ENCODE results near the gene ALX3. TPM values are rescaled to one million over a fixed set of nuclear protein-coding genes. Genes with fewer than 3 reads are reported as not detected.

ALX3 gene
- total and polyA plus RNA-seq, 2 of the 8 experiments (the other 6 are each of a cell fraction or from before 2014, with no cell fraction given), result 0.20 TPM; not detected in 1

- Histone ChIP-seq H3K18ac (ENCODE audit: extremely low read depth, low read length) (no peak overlapping the region), H3K4me2 (ENCODE audit: insufficient read depth in 1 of 2, low read depth in 2 of 2, low read length in 2 of 2) (no peak overlapping the region), H2BK120ac (replicated peaks; ENCODE audit: low read depth, low read length) (no peak overlapping the region), H3K4me3 (ENCODE audit: extremely low read depth in 1 of 4, insufficient read depth in 2 of 4, low read depth in 3 of 4, low read length in 4 of 4) (no peak overlapping the region), H3K4me1 (replicated peaks in 1 of 4; ENCODE audit: control insufficient read depth in 3 of 4, insufficient read depth in 4 of 4, low read length in 3 of 4) (peaks cover 0 to 9% (median 3%) of the 10 kb centered on the region in 4 experiments; a peak in 3 of 7 replicates), H3K56ac (replicated peaks; ENCODE audit: insufficient read length, low read depth, low read length) (no peak overlapping the region), H4K91ac (replicated peaks; ENCODE audit: insufficient read length, low read length) (no peak overlapping the region), H3K27ac (ENCODE audit: low read depth, low read length) (no peak overlapping the region), H4K5ac (ENCODE audit: insufficient read length, low read depth, low read length) (no peak overlapping the region), H4K20me1 (replicated peaks in 1 of 2; ENCODE audit: control insufficient read depth in 1 of 2, insufficient read depth in 2 of 2, low read length in 2 of 2) (no peaks in the 10 kb centered on the region), H3K9ac (replicated peaks in 1 of 4; ENCODE audit: extremely low read depth in 1 of 4, low read depth in 3 of 4, low read length in 3 of 4) (no peak overlapping the region), H3K36me3 (ENCODE audit: control insufficient read depth in 2 of 4, insufficient read depth in 4 of 4, low read length in 3 of 4) (no peaks in the 10 kb centered on the region), H2BK5ac (ENCODE audit: low read depth, low read length) (no peak overlapping the region), H3K79me1 (ENCODE audit: low read depth, low read length) (no peaks in the 10 kb centered on the region), H2BK20ac (ENCODE audit: low read length) (no peak overlapping the region), H4K8ac (ENCODE audit: extremely low read depth, insufficient read depth, low read length) (no peak overlapping the region), H2AK5ac (ENCODE audit: low read depth, low read length) (no peak overlapping the region), H3K79me2 (ENCODE audit: control insufficient read depth in 1 of 2, insufficient read depth in 2 of 2, low read length in 2 of 2) (no peaks in the 10 kb centered on the region), H2BK12ac (ENCODE audit: low read depth, low read length) (no peak overlapping the region), H2BK15ac (ENCODE audit: low read length) (no peak overlapping the region), H3K4ac (replicated peaks; ENCODE audit: insufficient read length, low read depth, low read length) (no peak overlapping the region), H3K9me3 (ENCODE audit: insufficient read depth in 2 of 2, low read depth in 1 of 2, low read length in 1 of 2) (no peaks in the 10 kb centered on the region), H2AFZ (ENCODE audit: low read length) (no peak overlapping the region), H3K23ac (ENCODE audit: insufficient read length) (no peak overlapping the region), H3K14ac (ENCODE audit: insufficient read length) (no peak overlapping the region), H3K23me2 (ENCODE audit: low read depth, low read length) (no peaks in the 10 kb centered on the region), H3K27me3 (replicated peaks in 1 of 4; ENCODE audit: control insufficient read depth in 3 of 4, extremely low read depth in 1 of 4, insufficient read depth in 3 of 4, low read length in 3 of 4) (peaks cover 7 to 22% (median 14%) of the 10 kb centered on the region in 4 experiments)
- no peak for DNase-seq (ENCODE audit: low read depth in 1 of 2, low spot score in 2 of 2)
- FAIRE-seq, result no peak
- ChIA-PET CTCF (ENCODE audit: partially characterized antibody) (interaction anchor here (0.6 to 52.4 kb wide), 11 partner anchors 9 to 404 kb away, joined by 3 to 1450 read pairs (median 5); partner anchors contain the start of genes ALX3, STRIP1 and UBL4B), POLR2A (ENCODE audit: partially characterized antibody) (interaction anchor here (0.7 to 2.6 kb wide), 6 partner anchors 10 to 55 kb away, joined by 3 to 10 read pairs (median 3); partner anchors contain the start of gene UBL4B)
- 88% methylated on average over 2 of the region's 2 CpGs; no CpG with 5 or more reads in 1 of the 2 experiments for WGBS, 2 experiments (ENCODE audit: extremely low coverage in 1 of 2, insufficient coverage in 1 of 2, insufficient read length in 1 of 2, insufficient replicate concordance in 2 of 2, low coverage in 1 of 2, low lambda C conversion rate in 2 of 2, missing lambda C conversion rate in 1 of 2)
- TF ChIP-seq TBP (IDR thresholded peaks at IDR 0.05; ENCODE audit: low read depth, low read length), result no peak
- TF ChIP-seq CREB1 (IDR thresholded peaks at IDR 0.05), result no peak
- no peak for TF ChIP-seq CBX5 (IDR thresholded peaks at IDR 0.05; ENCODE audit: low read depth, low read length)
Observed at GRCh38 chr1:110091381-110091780, 20.9 kb upstream of the ALX3 start.

Measured in H1 (cell line).